Smooth muscle cell (in vitro differentiated cells): ENCODE data around the gene SLMAP. TPM values are rescaled to one million over a fixed set of nuclear protein-coding genes. Genes with fewer than 3 reads are reported as not detected.
A peak's percentile ranks its signal among the peaks of the same experiment; 100 is the strongest.

Source experiments
- DNase-seq: peaks from one replicate; lab custom pipeline; 2025; ENCODE audit not compliant: unreplicated experiment; lab: John Stamatoyannopoulos, UW
- H2AFZ ChIP-seq: fragments of 200-600 bp; sonication (generic); 2 replicates; pipeline ENCODE4 v1.6.0; 2016; ENCODE audit warnings: antibody characterized with exemption, low read depth, mild to moderate bottlenecking
- H3F3A ChIP-seq: fragments of 200-600 bp; sonication (generic); 2 replicates; pipeline ENCODE4 v1.6.0; 2017; ENCODE audit warnings: antibody characterized with exemption, low read depth
- H3K27ac ChIP-seq: fragments of 200-600 bp; sonication (generic); 2 replicates; pipeline ENCODE4 v1.5.1; 2016; ENCODE audit warnings: low read depth, mild to moderate bottlenecking
- H3K27me3 ChIP-seq: fragments of 200-600 bp; sonication (generic); 2 replicates; pipeline ENCODE4 v1.6.1; 2016; ENCODE audit warnings: low read depth, mild to moderate bottlenecking
- H3K36me3 ChIP-seq: fragments of 200-600 bp; sonication (generic); 2 replicates; pipeline ENCODE4 v1.5.1; 2016; ENCODE audit warnings: low read depth
- H3K4me1 ChIP-seq: fragments of 200-600 bp; sonication (generic); 2 replicates; pipeline ENCODE4 v1.5.1; 2016; ENCODE audit warnings: low read depth
- H3K4me2 ChIP-seq: fragments of 200-600 bp; sonication (generic); 2 replicates; pipeline ENCODE4 v1.6.0; 2016; ENCODE audit warnings: mild to moderate bottlenecking
- H3K4me3 ChIP-seq: fragments of 200-600 bp; sonication (generic); 2 replicates; pipeline ENCODE4 v1.5.1; 2016; ENCODE audit warnings: mild to moderate bottlenecking
- H3K79me2 ChIP-seq: fragments of 200-600 bp; sonication (generic); 2 replicates; pipeline ENCODE4 v1.6.0; 2016; ENCODE audit warnings: low read depth, mild to moderate bottlenecking
- H3K9ac ChIP-seq: fragments of 200-600 bp; sonication (generic); 2 replicates; pipeline ENCODE4 v1.6.0; 2016; ENCODE audit warnings: low read depth
- H3K9me3 ChIP-seq: fragments of 200-600 bp; sonication (generic); replicated peaks from 2 replicates; pipeline ENCODE4 v1.5.1; 2016; ENCODE audit warnings: low read depth
- H4K20me1 ChIP-seq: fragments of 200-600 bp; sonication (generic); 2 replicates; pipeline ENCODE4 v1.6.0; 2016; ENCODE audit warnings: low read depth
- WGBS: methylation state at CpG from one replicate; pipeline ENCODE4 v1.1.7; 2016; ENCODE audit warnings: low lambda C conversion rate; 5-methylcytosine and 5-hydroxymethylcytosine counted together
- polyA plus RNA-seq: library from polyadenylated mRNA; unstranded; fragments of >200 nt; fragmentation: Nextera tagmentation; extraction: Ambion mirVana; gene quantifications from 2 replicates; pipeline ENCODE4 v1.2.1, GENCODE V29; 2016
- total RNA-seq: library from RNA; depleted of rRNA; stranded (reverse); fragments of >200 nt; gene quantifications from 2 replicates; pipeline ENCODE4 v1.2.3, GENCODE V29; 2014
- TF ChIP-seq, protein P1 (sequence below): fragments of 200-600 bp; sonication (generic); IDR thresholded peaks from 2 replicates; pipeline ENCODE4 v1.5.1; 2017; ENCODE audit warnings: borderline replicate concordance, mild to moderate bottlenecking, antibody characterized with exemption; ENCODE audit not compliant: insufficient read depth, poor library complexity, severe bottlenecking

SLMAP gene
- total and polyA plus RNA-seq, 2 experiments from 2014 or later: 19.9 to 42.8 TPM

DNA sequence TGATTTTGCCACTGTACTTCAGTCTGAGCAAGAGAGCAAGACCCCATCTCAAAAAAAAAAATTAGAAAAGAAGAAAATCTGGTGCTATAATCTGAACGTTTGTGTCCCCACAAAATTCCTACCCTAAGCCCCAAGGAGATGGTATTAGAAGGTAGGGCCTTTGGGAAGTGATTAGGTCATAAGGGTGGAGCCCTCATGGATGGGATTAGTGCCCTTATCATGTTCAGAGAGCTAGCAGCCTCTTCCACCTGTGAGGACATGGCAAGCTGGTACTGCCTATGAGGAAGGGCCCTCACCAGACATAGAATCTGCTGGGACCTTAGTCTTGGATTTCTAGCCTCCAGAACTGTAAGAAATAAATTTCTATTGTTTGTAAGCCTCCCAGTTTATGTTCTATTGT is 201.7 kb downstream of the SLMAP start:
- Histone ChIP-seq H3F3A (peaks cover 1% of the 10 kb centered on the region), H3K79me2 (no peaks in the 10 kb centered on the region), H2AFZ (no peak overlapping the region), H3K9ac (no peak overlapping the region), H3K36me3 (no peaks in the 10 kb centered on the region), H3K27me3 (no peaks in the 10 kb centered on the region), H3K4me3 (no peak overlapping the region), H3K4me2 (no peak overlapping the region), H4K20me1 (no peaks in the 10 kb centered on the region), H3K4me1 (peaks cover 8% of the 10 kb centered on the region), H3K9me3 (no peaks in the 10 kb centered on the region), H3K27ac (no peak overlapping the region)
- DNase-seq: no peak
- WGBS: 95% methylated on average over 1 of the region's 1 CpG
- TF ChIP-seq, protein P1, sequence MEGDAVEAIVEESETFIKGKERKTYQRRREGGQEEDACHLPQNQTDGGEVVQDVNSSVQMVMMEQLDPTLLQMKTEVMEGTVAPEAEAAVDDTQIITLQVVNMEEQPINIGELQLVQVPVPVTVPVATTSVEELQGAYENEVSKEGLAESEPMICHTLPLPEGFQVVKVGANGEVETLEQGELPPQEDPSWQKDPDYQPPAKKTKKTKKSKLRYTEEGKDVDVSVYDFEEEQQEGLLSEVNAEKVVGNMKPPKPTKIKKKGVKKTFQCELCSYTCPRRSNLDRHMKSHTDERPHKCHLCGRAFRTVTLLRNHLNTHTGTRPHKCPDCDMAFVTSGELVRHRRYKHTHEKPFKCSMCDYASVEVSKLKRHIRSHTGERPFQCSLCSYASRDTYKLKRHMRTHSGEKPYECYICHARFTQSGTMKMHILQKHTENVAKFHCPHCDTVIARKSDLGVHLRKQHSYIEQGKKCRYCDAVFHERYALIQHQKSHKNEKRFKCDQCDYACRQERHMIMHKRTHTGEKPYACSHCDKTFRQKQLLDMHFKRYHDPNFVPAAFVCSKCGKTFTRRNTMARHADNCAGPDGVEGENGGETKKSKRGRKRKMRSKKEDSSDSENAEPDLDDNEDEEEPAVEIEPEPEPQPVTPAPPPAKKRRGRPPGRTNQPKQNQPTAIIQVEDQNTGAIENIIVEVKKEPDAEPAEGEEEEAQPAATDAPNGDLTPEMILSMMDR: no peak

DNA sequence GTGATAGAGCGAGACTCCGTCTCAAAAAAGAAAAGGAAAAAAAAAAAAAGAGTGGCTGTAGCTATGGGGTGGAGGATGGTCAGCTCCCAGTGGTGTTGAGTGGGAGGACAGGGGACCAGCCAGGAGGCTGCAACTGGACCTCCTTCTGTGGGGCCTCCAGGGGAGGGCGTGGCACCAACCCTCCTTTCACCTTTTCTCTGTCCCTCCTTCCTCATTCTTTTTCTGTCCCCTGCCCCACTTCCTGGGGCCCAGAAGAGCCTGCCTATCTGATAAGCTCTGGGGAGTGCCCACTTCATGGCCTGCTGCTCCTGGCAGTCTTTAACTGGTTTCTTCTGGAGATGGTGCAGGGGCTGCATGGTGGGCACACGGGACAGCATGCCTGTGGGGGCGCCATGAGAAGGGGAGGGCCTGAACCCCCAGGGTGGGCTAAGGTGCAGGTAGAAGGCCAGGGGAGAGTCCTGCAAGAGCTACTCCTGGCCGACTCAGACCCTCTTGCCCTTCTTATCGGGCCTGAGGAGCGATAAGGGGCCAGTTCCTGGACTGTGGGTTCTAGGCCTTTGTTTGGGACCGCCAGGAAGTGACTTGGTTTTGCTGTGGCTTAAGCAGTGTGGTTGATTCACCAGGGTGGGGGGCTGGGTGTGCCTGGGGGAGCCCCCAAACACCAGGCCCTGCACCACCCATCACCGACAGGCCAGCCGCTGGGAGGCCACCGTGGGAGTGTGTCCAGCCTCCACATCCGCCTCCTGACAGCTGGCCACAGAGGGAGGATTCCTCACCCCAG is 202.7 kb downstream of the SLMAP start:
- H3K27ac ChIP-seq: peak overlapping the region; percentile 45
- peaks cover 8% of the 10 kb centered on the region for H3K4me1 ChIP-seq
- no peak overlapping the region for H2AFZ ChIP-seq
- 78% methylated on average over 13 of the region's 13 CpGs for WGBS
- no peak overlapping the region for H3K4me3 ChIP-seq
- H3K36me3 ChIP-seq: no peaks in the 10 kb centered on the region
- H3K9ac ChIP-seq: no peak overlapping the region
- H3K27me3 ChIP-seq: no peaks in the 10 kb centered on the region
- peak overlapping the region; percentile 12 for H3K4me2 ChIP-seq
- TF ChIP-seq, protein P1: no peak
- no peaks in the 10 kb centered on the region for H3K79me2 ChIP-seq
- no peak for DNase-seq
- no peaks in the 10 kb centered on the region for H3K9me3 ChIP-seq
- H3F3A ChIP-seq: no peaks in the 10 kb centered on the region
- no peaks in the 10 kb centered on the region for H4K20me1 ChIP-seq

DNA sequence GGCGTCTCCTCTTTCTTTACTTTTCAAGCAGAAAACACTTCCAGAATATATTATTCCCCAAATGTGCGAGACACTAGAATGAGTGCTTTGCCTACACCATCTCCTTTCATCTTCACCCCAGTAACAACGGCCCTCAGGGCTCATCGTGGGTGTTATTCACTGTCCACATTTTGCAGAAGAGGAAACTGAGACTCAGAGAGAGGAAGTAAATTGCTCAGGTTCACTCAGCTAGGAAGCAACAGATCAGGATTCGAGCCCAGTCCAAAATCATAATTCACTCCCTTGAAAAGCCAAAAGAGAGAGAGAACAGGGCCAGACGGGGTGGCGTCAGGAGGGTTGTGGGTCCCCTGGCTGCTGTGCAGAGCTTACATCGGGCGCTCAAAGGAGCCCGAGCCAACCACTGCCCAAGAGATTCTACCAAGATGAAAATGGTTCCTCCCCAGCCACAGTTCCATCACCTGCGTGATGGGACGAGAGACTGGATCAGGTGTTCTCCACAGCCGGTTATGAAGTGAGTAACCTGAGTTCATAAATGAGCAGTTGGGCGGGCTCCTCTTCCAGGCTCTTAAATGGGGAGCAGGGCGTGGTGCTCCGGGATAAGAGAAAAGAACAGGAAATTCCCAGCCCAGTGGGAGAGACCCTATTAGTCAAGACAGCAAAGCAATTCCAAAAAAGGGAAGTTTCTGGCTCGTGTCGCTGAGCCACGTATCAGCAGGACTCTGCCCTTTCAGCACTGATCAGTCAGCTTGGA is 203.5 kb downstream of the SLMAP start:
- Histone ChIP-seq H3K9ac (no peak overlapping the region), H4K20me1 (no peaks in the 10 kb centered on the region), H3K9me3 (no peaks in the 10 kb centered on the region), H2AFZ (no peak overlapping the region), H3K27ac (peak overlapping the region; percentile 45), H3F3A (no peaks in the 10 kb centered on the region), H3K79me2 (no peaks in the 10 kb centered on the region), H3K27me3 (no peaks in the 10 kb centered on the region), H3K4me3 (no peak overlapping the region), H3K4me1 (peaks cover 8% of the 10 kb centered on the region), H3K36me3 (no peaks in the 10 kb centered on the region), H3K4me2 (no peak overlapping the region)
- TF ChIP-seq, protein P1: no peak
- no peak for DNase-seq
- WGBS: 61% methylated on average over 19 of the region's 19 CpGs
